ENCODE results near the gene GGPS1. TPM values are rescaled to one million over a fixed set of nuclear protein-coding genes. Genes with fewer than 3 reads are reported as not detected.
A peak's percentile ranks its signal among the peaks of the same experiment; 100 is the strongest.

GGPS1 gene
- total RNA-seq, 1 experiment from 2014 or later, result 40.4 TPM

DNA sequence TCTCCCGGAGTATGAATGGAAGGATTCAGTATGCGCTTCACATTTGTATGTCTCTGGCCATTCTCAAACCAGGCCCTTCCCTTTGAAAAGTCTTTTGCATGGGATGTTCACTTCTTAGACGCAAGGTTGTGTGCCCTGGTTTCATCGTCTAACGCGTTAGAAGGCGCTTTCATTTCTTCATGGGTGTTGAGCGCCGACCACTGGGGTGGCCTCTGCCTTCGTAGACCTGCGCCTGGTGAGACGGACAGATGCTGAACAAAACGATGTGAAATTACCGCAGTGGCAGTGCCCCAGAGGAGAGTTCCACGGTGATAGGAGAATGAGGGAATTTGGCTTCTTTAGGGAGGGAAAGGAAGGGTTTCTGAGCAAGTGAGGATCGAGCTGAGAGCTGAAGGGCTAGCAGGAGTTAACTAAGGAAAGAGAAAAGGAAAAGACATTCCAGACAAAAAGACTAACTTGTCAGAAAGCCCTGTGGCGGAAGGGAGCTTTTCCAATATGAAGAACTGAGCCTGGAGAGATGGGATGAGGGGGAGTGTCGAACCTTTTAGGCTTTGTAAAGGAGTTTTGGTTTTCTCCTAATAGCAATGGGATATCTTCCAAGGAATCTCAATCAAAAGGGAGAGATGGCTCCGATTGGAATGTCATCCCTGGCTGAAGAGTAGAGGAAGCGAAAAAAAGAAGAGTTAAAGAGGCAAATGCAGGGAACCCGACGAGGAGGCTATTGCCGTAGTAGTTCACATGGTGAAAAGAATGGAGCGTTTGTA, 951 bp downstream of the GGPS1 start:
- intact Hi-C loops (cut with micrococcal nuclease; ENCODE audit: unreplicated experiment), result loop anchor here (2.0 kb wide), 2 partner anchors 169 to 201 kb away; partner anchors contain the start of genes RBM34 and TOMM20
- no TSS peak for BruUV-seq (replicated peaks)
- POLR2A ChIA-PET, result interaction anchor here (0.6 to 2.9 kb wide), 6 partner anchors 33 to 119 kb away, joined by 3 to 19 read pairs (median 4); partner anchors contain the start of gene TBCE

DNA sequence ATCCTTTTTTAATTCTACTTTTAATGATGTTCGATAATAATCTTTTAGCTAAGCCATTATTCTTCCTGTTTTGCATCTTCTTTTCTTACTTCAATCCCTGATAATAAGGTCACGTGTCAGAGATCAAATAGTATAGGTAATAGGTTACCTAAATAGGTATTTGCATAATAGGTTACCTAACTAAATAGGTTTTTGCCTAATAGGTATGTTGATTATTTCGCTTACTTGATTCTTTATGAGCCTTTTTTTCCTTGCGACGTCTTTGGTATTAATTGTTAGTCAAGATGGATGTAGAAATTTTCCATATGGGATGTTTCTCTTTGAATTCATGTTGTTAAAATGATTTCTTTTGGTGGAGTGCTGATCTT, 2.5 kb downstream of the GGPS1 start:
- H3K9me3 Mint-ChIP-seq (ENCODE audit: unreplicated experiment), result no peaks in the 10 kb centered on the region
- ChIA-PET POLR2A (interaction anchor here (2.9 kb wide), 1 partner anchor 36 kb away, joined by 19 read pairs; the partner anchor contains the start of gene TBCE), CTCF (no interaction called here)

More for the DNA sequence above, 951 bp downstream of the GGPS1 start:
- CTCF ChIA-PET, result interaction anchor here (0.6 to 1.8 kb wide), 3 partner anchors 86 to 88 kb away, joined by 3 to 5 read pairs (median 4); no protein-coding TSS in a partner anchor
- Histone ChIP-seq H3K9me3 (no peaks in the 10 kb centered on the region), H3K4me3 (ENCODE audit: low read depth, low read length) (peak overlapping the region; percentile 55), H3K36me3 (ENCODE audit: control insufficient read depth, insufficient read depth, low read length) (no peaks in the 10 kb centered on the region), H3K4me1 (peaks cover 17% of the 10 kb centered on the region), H3K27me3 (replicated peaks; ENCODE audit: control insufficient read depth, insufficient read depth, low read length) (no peaks in the 10 kb centered on the region)
- no peak overlapping the region for H3K4me3 Mint-ChIP-seq (ENCODE audit: unreplicated experiment)
- H3K4me1 Mint-ChIP-seq (ENCODE audit: low read depth, unreplicated experiment), result peaks cover 24% of the 10 kb centered on the region
- DNase-seq, result peak; percentile 39 to 57
- peaks cover 19% of the 10 kb centered on the region for H3K36me3 Mint-ChIP-seq (ENCODE audit: insufficient read depth, unreplicated experiment)
- no peaks in the 10 kb centered on the region for H3K27me3 Mint-ChIP-seq (ENCODE audit: insufficient read depth, unreplicated experiment)
- TF ChIP-seq CTCF (IDR thresholded peaks at IDR 0.05; ENCODE audit: insufficient read depth in 1 of 2, low read depth in 1 of 2, low read length in 1 of 2, severe bottlenecking in 1 of 2, unreplicated experiment in 1 of 2), result no peak
- no peak overlapping the region for H3K27ac Mint-ChIP-seq (ENCODE audit: unreplicated experiment)
- no peaks in the 10 kb centered on the region for H3K9me3 Mint-ChIP-seq (ENCODE audit: unreplicated experiment)

More for the DNA sequence above, 2.5 kb downstream of the GGPS1 start:
- Histone ChIP-seq H3K9me3 (no peaks in the 10 kb centered on the region), H3K4me1 (peaks cover 17% of the 10 kb centered on the region), H3K36me3 (ENCODE audit: control insufficient read depth, insufficient read depth, low read length) (no peaks in the 10 kb centered on the region), H3K4me3 (ENCODE audit: low read depth, low read length) (peak overlapping the region; percentile 55), H3K27me3 (replicated peaks; ENCODE audit: control insufficient read depth, insufficient read depth, low read length) (no peaks in the 10 kb centered on the region)
- DNase-seq, result no peak
- BruUV-seq (replicated peaks), result no TSS peak
- Mint-ChIP-seq H3K27me3 (ENCODE audit: insufficient read depth, unreplicated experiment) (no peaks in the 10 kb centered on the region), H3K4me3 (ENCODE audit: unreplicated experiment) (no peak overlapping the region), H3K4me1 (ENCODE audit: low read depth, unreplicated experiment) (peaks cover 24% of the 10 kb centered on the region), H3K36me3 (ENCODE audit: insufficient read depth, unreplicated experiment) (peaks cover 13% of the 10 kb centered on the region), H3K27ac (ENCODE audit: unreplicated experiment) (peak overlapping the region; percentile 29)
- intact Hi-C loops (cut with micrococcal nuclease; ENCODE audit: unreplicated experiment), result no loop called here
- TF ChIP-seq CTCF (IDR thresholded peaks at IDR 0.05; ENCODE audit: insufficient read depth in 1 of 2, low read depth in 1 of 2, low read length in 1 of 2, severe bottlenecking in 1 of 2, unreplicated experiment in 1 of 2), result no peak

Measured in Caco-2 (cell line).